ENCODE data around the gene CCDC85B.

Gene CCDC85B

GRCh38 chr11:65857500-65857852 lies 33.0 kb upstream of the CCDC85B start:
- in situ Hi-C loops (cut with MboI; ENCODE audit: low sequenced_read_pairs): no loop called here

DNA sequence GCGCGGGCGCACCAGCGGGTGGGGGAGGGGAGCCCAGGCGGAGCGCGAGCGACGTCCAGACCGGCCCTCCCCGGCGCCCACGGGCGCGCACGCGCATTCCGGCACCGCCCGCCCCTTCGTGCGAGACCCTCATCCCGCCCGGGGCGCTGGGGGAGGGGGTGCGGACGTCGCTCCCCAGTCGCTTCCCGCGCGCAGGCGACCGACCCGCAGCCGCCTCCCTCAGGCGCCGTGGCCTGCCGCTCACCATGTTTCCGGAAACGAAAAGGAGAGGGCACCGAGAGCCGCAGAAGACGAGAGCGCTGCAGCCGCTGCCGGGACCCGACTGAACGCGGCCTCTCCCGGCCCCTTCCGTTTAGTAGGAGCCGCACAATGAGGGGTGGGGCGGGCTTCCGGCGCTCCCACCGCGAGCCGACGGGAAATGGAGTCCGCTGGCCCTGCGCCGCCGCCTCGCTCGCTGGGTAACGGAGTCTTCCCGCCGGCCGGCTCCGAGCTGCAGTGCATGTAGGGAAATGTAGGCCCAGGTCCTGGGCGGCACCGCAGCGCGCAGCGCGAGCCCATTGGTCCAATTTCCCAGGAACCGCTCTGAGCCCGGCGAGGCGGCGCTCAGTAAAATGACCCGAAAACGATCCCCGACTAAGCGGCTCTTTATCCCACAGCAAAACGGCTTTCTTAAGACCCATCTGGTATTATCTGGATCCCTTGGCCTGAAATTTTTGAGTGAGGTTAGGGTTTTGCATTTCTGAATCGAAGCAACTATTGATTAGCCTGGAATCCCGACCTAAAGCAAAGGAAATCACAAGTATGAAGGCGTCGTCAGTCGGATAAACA lies 32.4 kb upstream of the CCDC85B start, which contains the start of gene CFL1:
CFL1 (minus strand) TSS at position 328 of the 828 bp plus-strand sequence; CDS start at position 247, 81 bp downstream.
- in situ Hi-C loops (cut with MboI; ENCODE audit: low sequenced_read_pairs): no loop called here

DNA sequence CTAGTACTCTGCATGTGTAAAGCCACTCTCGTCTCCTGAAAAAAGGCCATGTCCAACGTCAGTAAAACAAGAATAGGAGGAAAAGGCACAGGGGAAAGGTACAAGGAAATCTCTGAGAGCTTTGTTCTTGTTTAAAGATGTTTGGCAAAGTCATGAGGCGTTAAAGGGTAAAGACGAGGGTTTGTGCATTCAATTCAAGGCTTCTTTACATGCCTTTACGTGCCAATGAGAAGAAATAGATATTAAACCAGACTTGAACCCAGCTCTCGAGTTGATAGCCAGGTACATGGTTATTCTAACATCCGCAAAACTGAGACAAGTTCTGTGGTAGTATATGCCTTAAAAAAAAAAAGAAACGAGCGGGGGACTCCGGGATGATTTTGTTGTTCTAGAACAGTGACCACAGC lies 31.8 kb upstream of the CCDC85B start:
- in situ Hi-C loops (cut with MboI; ENCODE audit: low sequenced_read_pairs): no loop called here

DNA sequence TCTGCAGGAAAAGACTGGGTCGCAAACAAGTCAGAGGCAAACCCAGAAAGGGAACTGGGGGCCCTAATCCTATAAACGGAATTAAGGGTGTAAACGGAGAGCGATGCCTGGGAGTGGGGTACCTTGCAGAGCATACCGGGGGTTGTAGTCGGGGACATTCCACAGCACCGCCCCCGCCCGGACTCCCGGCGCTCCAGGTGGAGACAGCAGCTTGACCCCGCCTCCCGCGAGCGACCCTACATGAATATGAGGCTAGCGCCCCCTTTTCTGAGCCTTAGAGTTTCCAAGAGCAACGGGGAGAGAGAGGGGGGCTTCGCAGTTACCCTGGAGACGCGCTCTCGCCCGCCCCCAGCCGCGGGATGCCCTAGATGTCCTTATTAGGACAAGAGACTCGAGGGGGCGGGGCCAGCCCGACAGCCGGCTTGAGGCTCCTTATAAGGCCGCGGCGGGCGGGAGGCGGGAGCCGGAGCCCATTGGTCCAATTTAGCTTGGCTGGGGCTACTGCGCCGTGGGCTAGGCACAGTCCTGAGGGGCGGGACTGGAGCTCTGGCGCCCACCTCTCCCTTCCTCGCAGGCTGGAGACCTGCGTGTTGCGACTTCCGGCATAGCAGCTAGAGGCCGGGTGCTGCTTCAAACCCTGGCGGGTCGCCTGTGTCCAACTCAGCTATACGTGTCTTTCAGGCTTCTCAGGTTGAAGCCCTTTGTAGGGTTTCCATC lies 31.2 kb upstream of the CCDC85B start:
- in situ Hi-C loops (cut with MboI; ENCODE audit: low sequenced_read_pairs): no loop called here

DNA sequence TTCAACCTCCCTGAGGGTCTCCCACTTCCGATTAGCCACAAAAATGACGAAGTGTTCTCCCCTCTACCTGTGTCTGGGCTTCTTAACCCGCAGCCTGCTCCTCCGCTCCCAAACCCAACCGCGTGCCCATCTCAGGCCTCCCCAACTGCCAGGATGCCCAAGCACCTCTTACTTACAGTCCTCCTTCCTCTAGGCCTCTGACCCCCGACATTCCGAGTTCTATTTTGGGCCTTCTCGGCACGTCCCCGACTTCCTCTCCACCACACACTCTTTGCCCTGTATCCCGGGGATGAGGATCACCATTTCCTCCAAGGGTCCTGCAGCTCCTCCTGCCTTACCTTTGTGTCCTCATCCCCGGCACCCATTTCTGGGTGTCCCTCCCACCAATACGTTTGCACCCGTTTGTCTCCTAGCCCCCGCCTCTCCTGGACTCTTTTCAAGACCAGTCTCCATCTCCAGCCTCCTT lies 30.6 kb upstream of the CCDC85B start:
- in situ Hi-C loops (cut with MboI; ENCODE audit: low sequenced_read_pairs): no loop called here

DNA sequence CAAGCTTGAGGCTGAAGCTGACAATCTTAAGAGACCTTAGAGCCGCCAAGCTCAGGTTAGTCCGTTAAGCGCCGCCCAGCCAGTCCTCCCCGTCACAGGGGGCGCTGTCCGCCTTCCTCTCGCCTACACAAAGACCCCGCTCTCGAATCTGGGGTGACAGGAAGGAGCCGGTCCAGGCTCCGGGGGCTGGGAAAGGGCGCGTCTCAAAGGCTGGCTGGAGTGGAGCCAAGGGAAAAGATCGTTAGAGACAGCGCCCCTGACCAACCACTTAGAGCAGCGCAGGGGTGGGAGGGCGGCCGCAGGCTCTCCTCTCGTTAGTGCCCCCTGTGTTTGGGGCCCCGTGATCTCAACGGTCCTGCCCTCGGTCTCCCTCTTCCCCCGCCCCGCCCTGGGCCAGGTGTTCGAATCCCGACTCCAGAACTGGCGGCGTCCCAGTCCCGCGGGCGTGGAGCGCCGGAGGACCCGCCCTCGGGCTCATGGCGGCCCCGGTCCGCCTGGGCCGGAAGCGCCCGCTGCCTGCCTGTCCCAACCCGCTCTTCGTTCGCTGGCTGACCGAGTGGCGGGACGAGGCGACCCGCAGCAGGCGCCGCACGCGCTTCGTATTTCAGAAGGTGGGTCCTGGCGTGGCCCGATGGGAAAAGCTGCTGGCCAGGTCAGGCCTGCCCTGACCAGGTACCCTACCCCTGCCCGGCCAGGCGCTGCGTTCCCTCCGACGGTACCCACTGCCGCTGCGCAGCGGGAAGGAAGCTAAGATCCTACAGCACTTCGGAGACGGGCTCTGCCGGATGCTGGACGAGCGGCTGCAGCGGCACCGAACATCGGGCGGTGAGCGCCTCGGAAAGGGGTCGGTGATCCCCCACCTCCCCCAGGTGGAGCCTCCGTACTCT lies 30.0 kb upstream of the CCDC85B start, which contains the start of gene MUS81:
MUS81 (plus strand) TSS at position 156 of the 887 bp plus-strand sequence; CDS start at position 477, 321 bp downstream.
- in situ Hi-C loops (cut with MboI; ENCODE audit: low sequenced_read_pairs): no loop called here

DNA sequence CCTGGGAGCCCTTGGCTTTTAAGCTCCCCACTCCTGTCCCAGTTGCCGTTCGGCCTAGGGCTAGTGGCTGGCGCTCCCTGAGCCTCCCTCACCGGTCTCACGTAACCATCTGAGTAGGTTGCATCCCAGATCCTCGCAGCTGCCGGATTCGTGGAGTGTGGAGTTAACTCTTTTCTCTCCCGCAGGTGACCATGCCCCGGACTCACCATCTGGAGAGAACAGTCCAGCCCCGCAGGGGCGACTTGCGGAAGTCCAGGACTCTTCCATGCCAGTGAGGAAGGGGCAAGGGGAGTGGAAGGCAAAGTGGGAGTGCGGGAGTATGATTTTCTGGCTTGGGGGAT lies 29.3 kb upstream of the CCDC85B start:
- in situ Hi-C loops (cut with MboI; ENCODE audit: low sequenced_read_pairs): no loop called here

GRCh38 chr11:65861533-65862183 lies 28.8 kb upstream of the CCDC85B start:
- in situ Hi-C loops (cut with MboI; ENCODE audit: low sequenced_read_pairs): no loop called here

- in situ Hi-C loops (cut with MboI; ENCODE audit: low sequenced_read_pairs): no loop called here
Measured at GRCh38 chr11:65862191-65862735, 28.2 kb upstream of the CCDC85B start.

- in situ Hi-C loops (cut with MboI; ENCODE audit: low sequenced_read_pairs): no loop called here
Measured at GRCh38 chr11:65862941-65863888, 27.3 kb upstream of the CCDC85B start.

GRCh38 chr11:65863889-65864705 lies 26.4 kb upstream of the CCDC85B start:
- in situ Hi-C loops (cut with MboI; ENCODE audit: low sequenced_read_pairs): no loop called here

DNA sequence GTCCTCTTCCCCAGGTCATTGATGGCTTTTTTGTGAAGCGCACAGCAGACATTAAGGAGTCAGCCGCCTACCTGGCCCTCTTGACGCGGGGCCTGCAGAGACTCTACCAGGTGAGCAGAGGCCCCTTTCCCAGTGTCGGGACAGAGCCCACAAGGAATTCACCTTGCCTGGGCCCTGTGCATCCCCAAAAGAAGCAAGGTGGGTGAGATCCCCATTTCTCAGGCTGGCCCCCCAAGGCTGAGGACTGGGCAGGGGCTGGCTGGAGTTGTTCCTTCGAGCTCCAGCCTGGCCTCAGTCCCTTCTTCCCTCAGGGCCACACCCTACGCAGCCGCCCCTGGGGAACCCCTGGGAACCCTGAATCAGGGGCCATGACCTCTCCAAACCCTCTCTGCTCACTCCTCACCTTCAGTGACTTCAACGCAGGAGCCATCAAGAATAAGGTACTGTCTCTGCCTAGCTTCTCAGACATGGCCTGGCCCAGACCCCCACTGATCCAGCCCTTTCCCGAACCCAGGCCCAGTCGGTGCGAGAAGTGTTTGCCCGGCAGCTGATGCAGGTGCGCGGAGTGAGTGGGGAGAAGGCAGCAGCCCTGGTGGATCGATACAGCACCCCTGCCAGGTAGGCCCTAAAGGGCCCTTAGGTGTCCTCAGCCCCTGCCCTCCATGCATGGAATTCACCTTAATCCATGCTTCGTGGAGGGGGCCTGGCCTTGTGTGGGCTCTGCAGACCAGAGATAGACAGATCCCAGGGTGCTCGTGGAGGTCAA lies 25.6 kb upstream of the CCDC85B start:
- in situ Hi-C loops (cut with MboI; ENCODE audit: low sequenced_read_pairs): no loop called here

GRCh38 chr11:65865550-65866172 lies 24.8 kb upstream of the CCDC85B start:
- in situ Hi-C loops (cut with MboI; ENCODE audit: low sequenced_read_pairs): no loop called here

GRCh38 chr11:65866509-65867283 lies 23.8 kb upstream of the CCDC85B start:
- in situ Hi-C loops (cut with MboI; ENCODE audit: low sequenced_read_pairs): no loop called here

DNA sequence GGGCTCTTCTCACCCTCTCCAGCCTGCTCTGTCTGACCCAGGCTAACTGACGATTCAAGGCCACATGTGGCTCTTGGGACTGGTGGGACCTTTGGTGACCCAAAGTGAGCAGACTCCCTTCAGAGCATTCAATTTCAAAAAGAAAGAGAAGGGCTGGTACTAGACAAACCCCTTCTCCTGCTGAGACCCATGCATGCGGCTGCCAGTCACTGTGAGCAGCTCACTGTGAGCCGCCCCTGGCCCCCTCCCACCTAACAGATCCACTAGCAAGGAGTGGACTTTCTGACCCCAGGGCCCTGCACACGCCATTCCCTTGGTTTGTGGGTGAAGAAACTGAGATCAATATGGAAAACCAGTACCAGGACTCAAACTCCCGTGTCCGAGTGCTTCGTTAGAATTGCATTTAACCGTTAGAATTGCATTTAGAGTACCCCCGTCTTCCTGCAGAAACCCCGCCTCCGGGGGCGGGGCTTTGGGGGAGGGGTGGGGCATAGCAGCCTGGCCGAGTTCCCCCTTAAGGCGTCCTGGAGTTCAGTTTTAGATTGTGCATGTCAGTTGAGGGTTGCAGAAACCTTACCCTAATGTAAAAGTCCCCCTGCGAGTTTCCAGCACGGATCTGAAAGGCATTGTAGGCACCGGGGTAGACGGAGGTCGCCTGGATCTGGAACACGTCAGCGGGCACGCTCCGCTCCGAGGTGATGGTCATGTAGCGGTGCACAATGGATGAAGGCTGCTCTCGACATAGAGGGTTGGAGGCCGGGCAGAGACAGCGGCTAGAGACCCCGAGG lies 23.0 kb upstream of the CCDC85B start:
- in situ Hi-C loops (cut with MboI; ENCODE audit: low sequenced_read_pairs): no loop called here
